ENCODE data around the gene NIPBL.
A peak's percentile ranks its signal among the peaks of the same experiment; 100 is the strongest.
"Not testable (repeated sequence)": the region's sequence is repeated elsewhere in the genome, so short reads cannot be mapped to it uniquely, and the experiment has no call there.

NIPBL gene

GRCh38 chr5:36879274-36880033, 2.9 kb downstream of the NIPBL start:
- DNase-seq = no peak

- no peak for DNase-seq
These were observed 4.2 kb downstream of the NIPBL start for GRCh38 chr5:36880761-36881160.

GRCh38 chr5:36881304-36881703, 4.7 kb downstream of the NIPBL start:
- no peak for DNase-seq

GRCh38 chr5:36881807-36882206, 5.2 kb downstream of the NIPBL start:
- no peak for DNase-seq

- DNase-seq = peak in 1 of 2 experiments; percentile 21
These were observed 5.7 kb downstream of the NIPBL start for GRCh38 chr5:36882250-36882649.

- no peak for DNase-seq
These were observed 7.4 kb downstream of the NIPBL start for GRCh38 chr5:36883894-36884462.

GRCh38 chr5:36885149-36885548, 8.6 kb downstream of the NIPBL start:
- DNase-seq = no peak

GRCh38 chr5:36885566-36886485, 9.3 kb downstream of the NIPBL start:
- no peak for DNase-seq

GRCh38 chr5:36886791-36887190, 10.2 kb downstream of the NIPBL start:
- no peak for DNase-seq

- DNase-seq = no peak
These were observed 11.0 kb downstream of the NIPBL start for GRCh38 chr5:36887532-36887931.

- DNase-seq = no peak
These were observed 11.7 kb downstream of the NIPBL start for GRCh38 chr5:36888303-36888702.

GRCh38 chr5:36889264-36889663, 12.7 kb downstream of the NIPBL start:
- no peak for DNase-seq

- no peak for DNase-seq
These were observed 14.7 kb downstream of the NIPBL start for GRCh38 chr5:36891266-36891665.

GRCh38 chr5:36892085-36892830, 15.7 kb downstream of the NIPBL start:
- not testable (repeated sequence) for DNase-seq

- DNase-seq = no peak
These were observed 18.4 kb downstream of the NIPBL start for GRCh38 chr5:36894954-36895353.

GRCh38 chr5:36896476-36896875, 19.9 kb downstream of the NIPBL start:
- no peak for DNase-seq

GRCh38 chr5:36897616-36898015, 21.0 kb downstream of the NIPBL start:
- DNase-seq = no peak

GRCh38 chr5:36899860-36900259, 23.3 kb downstream of the NIPBL start:
- no peak for DNase-seq

GRCh38 chr5:36900283-36900682, 23.7 kb downstream of the NIPBL start:
- DNase-seq = no peak

- DNase-seq = not testable (repeated sequence)
These were observed 24.5 kb downstream of the NIPBL start for GRCh38 chr5:36901077-36901476.

- DNase-seq = no peak
These were observed 25.3 kb downstream of the NIPBL start for GRCh38 chr5:36901856-36902255.

- DNase-seq = no peak
These were observed 25.8 kb downstream of the NIPBL start for GRCh38 chr5:36902353-36902752.

- DNase-seq = no peak
These were observed 28.1 kb downstream of the NIPBL start for GRCh38 chr5:36904677-36905076.
